Breast epithelium (tissue), 3 donors: Measurements from ENCODE around the gene ELOVL7.

ENCODE experiments used
- CTCF ChIP-seq, 3 donors: fragments of 450-650 bp; IDR thresholded peaks; one replicate each; pipeline ENCODE4 v1.5.1; 2016 to 2017; ENCODE audit warnings: antibody characterized with exemption in 3 of 3, mild to moderate bottlenecking in 3 of 3, moderate library complexity in 3 of 3
- POLR2AphosphoS5 ChIP-seq, 3 donors: sonication (generic); formaldehyde crosslinking; IDR thresholded peaks; one replicate each; pipeline ENCODE4 v1.6.1; 2017; ENCODE audit warnings: antibody characterized with exemption in 3 of 3

DNA sequence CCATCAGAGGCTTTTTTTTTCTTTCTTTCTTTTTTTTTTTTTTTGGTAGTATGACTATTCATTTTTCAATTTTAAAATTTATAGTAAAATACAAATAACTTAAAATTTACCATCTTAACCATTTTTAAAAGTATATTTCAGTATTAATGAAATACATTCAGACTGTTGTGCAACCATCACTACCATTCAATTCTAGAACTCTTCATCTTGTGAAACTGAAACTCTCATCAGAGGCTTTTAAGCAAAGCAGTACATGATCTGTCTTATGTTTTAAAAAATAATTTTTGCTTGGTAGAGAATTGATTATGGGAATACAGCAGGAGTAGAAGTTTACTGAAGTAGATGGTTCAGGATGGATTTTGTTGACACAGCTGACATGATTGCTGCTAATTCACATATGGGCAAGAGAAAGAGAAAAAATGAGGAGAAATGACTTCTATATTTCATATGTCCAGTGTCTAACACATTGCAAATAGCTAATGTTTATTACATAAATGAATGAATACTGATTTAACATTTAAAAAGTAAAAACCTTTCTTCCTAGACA lies 13.4 kb downstream of the ELOVL7 start:
- no peak for TF ChIP-seq CTCF (IDR thresholded peaks at IDR 0.05)
- no peak for TF ChIP-seq POLR2AphosphoS5 (IDR thresholded peaks at IDR 0.05)
